Limb (tissue), 2 donors: ENCODE data around the gene EBF4.

Source experiments
- DNase-seq, 2 donors: peaks; one replicate each; pipeline ENCODE4 v3.0.0-alpha.2; 2016; ENCODE audit errors: extremely low spot score in 2 of 2

Gene EBF4

GRCh38 chr20:2699775-2700413, 7.3 kb downstream of the EBF4 start:
- no peak for DNase-seq

DNA sequence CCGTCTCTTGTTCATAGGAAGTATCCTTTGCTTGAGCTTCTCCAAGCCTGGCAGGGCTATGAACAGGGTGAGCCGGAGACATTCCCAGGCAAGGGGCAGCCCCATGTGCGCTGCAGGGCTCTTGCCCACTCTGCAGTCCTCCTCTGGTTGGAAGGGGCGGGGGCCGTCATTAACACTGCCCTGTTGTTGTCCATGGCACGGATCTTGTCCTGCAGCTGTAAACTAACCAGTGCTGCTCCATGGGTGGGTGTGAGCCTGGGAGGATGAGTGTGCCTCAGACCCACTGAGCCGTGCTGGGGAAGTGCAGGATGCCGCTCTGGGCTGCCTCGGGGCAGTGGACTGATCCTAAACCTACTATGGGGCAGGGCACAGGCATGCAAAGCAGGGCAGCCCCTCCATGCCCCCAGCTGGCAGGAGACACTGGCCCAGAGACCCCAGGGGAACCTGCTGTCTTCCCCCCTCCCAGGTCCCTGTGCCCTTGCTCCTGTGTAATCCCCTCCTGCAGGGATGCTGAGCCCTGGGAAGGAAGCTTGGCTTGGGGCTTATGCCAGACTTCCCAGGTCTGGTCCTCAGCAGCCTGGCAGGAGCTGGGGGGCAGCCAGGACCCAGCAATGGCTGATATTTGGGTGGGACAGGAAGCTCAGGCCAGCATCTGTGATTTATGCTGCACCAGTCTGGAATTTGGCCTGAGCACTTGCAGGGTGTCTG, 8.5 kb downstream of the EBF4 start:
- DNase-seq = no peak

DNA sequence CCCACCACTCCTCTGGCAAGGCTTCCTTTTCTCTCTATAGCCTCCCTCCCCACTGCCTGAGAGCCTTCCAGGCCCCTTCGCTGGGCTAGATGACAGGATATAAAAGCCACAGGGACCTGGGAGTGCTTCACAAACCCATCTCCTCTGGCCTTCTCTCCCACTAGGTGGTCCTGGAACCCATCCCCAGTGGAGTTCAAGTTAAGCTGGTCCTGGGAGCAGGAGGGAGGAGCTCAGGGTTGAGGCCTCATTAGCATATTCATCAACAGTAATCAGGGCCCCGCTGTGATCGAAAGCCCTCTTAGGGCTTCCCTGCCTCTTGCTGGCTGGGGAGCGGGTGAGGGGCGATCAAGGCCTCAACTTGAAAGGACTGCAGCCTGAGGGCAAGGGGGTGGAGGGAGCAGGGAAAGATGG, 9.1 kb downstream of the EBF4 start:
- DNase-seq = no peak

- DNase-seq = no peak
Observed at GRCh38 chr20:2703716-2704475, 11.3 kb downstream of the EBF4 start.

DNA sequence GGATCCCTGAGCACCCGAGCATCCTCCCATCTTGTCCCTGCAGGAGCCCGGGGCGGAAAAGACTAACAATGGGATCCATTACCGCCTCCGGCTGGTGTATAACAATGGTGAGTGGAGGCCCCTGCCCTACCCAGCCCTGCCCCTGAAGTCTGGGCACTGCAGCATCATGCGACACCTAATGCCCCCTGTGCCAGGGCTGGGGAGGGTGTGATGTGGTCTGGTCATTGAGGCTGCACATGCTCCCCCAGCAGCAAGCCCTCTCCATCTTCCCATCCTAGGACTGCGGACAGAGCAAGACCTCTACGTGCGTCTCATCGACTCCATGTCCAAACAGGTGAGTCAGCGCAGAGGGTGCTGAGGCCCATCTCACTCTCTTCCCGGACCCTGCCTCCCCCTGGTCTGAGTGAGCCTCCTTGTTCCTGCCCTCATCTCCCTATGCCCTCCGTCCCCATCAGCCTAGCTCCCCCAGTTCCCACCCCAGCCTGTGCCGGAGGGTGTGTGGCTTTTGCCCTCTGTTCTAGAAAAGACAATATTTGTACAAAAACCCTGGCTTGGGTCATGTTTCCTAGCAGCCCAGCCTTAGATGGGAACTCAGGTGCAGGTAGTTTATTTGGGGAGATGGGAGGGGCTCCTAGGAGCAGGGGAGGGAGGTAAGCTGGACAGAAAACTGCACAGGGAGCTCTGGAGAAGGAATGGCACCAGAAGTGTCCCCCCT, 13.5 kb downstream of the EBF4 start:
- no peak for DNase-seq

DNA sequence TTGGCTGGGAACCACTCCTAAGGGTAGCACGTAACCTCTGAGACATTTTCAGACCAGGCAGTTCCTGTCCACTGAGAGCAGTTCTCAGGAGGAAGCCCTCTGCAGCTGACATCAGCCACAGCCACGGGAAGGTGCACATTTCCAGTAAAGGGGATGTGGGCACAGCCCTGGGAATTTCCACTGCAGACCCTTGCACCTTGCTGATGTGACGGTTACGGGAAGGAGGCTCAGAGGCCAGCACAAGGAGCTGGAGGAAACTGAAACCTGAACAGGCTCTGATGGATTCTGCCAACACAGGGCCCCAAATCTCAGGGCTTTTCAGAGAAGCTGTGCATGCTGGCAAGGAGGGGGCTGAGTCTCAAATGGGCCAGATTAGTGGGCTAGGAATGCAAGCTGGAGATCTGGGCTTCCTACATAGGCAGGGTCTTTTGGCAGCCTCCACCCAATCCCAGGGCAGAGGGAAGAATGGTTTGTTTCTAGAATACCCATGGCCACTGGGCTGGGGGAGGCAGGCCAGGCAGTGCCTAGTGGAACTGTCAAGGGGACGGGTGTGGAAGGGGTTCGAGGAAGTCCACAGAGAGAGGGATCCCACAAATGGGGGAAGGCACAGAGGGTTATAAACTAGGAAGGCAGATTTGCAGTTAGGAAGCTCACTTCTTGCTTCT, 14.2 kb downstream of the EBF4 start:
- no peak for DNase-seq

GRCh38 chr20:2707353-2708072, 14.9 kb downstream of the EBF4 start:
- DNase-seq = no peak

- no peak for DNase-seq
Observed at GRCh38 chr20:2708073-2708415, 15.5 kb downstream of the EBF4 start.

- no peak for DNase-seq
Observed at GRCh38 chr20:2708665-2709064, 16.1 kb downstream of the EBF4 start.

GRCh38 chr20:2709205-2709981, 16.8 kb downstream of the EBF4 start:
- no peak for DNase-seq

DNA sequence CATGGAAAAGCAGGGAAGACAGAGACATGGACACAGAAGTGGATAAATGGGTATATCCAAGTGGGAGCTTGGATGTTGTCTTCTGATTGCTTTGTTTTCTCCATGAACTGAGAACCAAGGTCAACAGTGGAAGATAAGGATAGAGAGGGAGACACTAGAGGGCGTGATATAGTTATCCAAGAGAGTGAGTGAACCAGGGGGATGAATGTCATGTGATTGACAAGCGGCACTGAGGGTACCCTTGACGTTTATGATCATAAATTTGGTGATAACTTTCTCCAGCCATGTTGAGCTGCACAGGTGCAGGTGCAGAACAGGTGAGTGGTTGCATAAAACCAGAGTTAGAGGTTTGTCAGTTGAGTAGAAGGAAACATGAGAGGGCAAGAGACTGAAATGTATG, 20.7 kb downstream of the EBF4 start:
- DNase-seq = no peak

GRCh38 chr20:2729251-2729713, 36.7 kb downstream of the EBF4 start:
- DNase-seq = no peak

DNA sequence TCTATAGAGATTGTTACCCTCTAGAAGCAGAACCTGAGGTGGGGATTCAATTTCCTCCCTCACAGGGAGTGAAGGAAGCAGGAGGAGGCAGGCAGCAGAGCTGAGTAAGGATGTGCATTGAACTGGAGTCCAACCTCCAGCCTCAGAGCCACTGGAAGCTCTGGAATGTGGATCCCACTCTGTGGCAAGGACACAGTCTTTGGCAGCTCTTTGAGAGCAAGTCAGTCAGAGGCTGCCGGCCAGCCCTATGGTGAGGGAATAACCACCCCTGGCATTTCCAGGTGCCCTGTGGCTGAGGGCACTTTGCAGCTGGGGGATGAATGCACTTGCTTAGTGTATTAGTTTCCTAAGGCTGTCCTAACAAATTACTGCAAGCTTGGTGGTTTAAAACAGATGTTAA, 37.2 kb downstream of the EBF4 start:
- DNase-seq = no peak

DNA sequence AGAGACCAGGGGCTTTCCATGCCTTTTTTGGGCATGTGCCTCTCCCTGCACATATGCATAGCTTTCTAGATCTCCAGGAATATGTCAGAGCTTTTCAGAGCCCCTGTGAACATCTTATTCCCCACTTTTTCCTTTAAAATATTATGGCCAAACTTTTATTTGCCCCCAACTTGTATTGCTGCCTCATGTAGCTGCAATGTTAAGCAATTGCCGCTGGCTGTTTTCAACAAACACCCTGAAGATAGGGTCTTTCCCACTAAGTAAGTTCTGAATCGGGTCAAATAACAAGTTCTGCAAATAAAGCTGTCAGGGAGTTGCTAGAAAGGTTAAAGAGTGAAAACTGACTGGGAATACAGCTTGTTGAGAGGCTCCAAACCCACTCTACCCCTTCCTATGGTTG, 42.3 kb downstream of the EBF4 start:
- DNase-seq = no peak

GRCh38 chr20:2736441-2736840, 43.9 kb downstream of the EBF4 start:
- no peak for DNase-seq

DNA sequence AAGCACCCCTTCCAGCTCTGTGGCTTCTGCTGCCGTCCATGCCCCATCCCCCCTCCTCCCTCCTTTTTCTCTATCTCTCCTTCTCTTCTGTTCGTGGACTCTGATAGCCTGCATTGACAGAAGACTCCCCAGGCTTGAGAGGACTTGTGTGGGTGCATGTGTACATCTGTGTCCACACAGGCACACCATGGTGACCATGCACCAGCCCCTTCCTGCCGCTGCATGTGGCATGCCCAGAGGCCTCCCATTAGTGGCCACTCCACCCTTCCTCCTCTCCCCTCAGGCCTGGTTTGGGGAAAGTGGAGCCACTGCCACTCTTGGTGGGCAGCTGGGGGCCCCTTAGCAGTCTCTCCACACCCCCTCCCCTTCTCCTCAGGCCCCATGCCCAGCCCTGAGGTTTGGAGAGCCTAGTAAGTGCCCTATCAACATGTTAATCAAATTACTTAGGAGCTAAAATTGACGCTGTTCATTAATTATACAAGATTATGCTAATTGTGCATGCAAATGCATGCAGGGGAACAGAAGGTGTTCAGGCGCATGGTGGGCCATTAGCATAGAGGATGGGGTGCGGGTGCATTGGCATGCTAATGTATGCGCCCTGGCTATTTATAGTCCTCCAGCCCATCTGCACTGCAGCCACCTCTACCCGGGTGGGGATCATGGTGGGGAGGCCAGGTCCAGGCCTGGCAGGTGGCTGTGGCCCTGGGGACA, 45.9 kb downstream of the EBF4 start:
- DNase-seq = no peak

DNA sequence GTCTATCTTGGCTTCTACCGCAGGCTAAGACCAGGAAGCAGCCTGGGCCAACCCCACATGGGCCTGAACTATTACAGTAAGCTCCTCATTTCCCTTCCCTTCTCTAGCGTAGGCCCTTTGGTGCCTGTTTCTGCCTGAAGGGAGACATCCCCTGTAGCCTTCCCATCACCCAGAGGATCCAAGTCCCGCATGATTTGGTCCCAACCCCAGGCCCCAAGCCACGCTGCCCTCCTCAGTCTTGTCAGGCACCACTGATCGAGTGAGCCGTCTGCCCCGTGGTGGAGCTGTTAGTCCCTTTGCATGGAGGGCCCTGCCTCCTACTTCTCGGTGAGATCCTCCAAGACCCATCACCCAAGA, 46.4 kb downstream of the EBF4 start:
- no peak for DNase-seq

GRCh38 chr20:2740702-2741101, 48.1 kb downstream of the EBF4 start:
- DNase-seq = no peak

DNA sequence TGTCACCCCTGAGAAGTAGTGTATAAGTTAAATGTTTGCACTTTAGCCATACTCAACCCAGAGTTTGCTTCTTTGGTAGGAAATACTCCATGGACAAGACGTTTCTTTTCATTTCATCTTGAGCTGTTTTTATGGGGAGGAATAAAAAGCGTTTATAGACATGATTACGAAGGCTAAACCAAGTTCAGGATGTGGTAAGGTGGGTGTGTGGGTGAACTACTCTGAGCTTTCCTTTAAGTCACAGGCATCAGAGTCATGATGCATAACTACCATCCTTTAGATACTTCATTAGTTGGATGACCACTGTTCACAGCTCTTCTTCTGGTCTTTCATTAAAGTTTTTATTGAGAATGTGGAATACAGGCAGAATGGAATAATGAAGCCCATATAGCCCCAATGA, 48.9 kb downstream of the EBF4 start:
- no peak for DNase-seq

- no peak for DNase-seq
Observed at GRCh38 chr20:2741881-2742280, 49.3 kb downstream of the EBF4 start.
